H1 (cell line): ENCODE measurements around the gene SULT2B1. TPM values are rescaled to one million over a fixed set of nuclear protein-coding genes. Genes with fewer than 3 reads are reported as not detected.

Source experiments
- CTCF ChIA-PET: fragments of 300-600 bp; sonication (Branson Sonifier 250); formaldehyde crosslinking; loops from one replicate; lab custom pipeline; 2021; ENCODE audit not compliant: partially characterized antibody; lab: Charles Lee
- POLR2A ChIA-PET: fragments of 300-600 bp; sonication (Branson Sonifier 250); formaldehyde crosslinking; loops from one replicate; lab custom pipeline; 2021; ENCODE audit warnings: inconsistent platforms; ENCODE audit not compliant: partially characterized antibody; lab: Charles Lee
- DNase-seq, 2 experiments: peaks; one replicate each; pipeline versions ENCODE4 v3.0.0 to v3.0.0-alpha.2; 2010 to 2022; ENCODE audit warnings: low spot score in 2 of 2, low read depth in 1 of 2, mixed read lengths in 1 of 2
- FAIRE-seq: peaks from 2 replicates; lab custom pipeline; 2011; peaks lifted over from hg19 to GRCh38; lab: Jason Lieb, UNC
- H2AFZ ChIP-seq: 2 replicates; pipeline ENCODE4 v1.8.1; 2012; ENCODE audit warnings: low read length, inconsistent platforms
- H2AK5ac ChIP-seq: 2 replicates; pipeline ENCODE4 v1.6.1; 2013; ENCODE audit warnings: low read depth, low read length
- H2BK120ac ChIP-seq: replicated peaks from 2 replicates; pipeline ENCODE3; 2013; ENCODE audit warnings: low read depth, low read length, inconsistent platforms
- H2BK12ac ChIP-seq: 2 replicates; pipeline ENCODE4 v1.6.1; 2013; ENCODE audit warnings: low read depth, low read length
- H2BK15ac ChIP-seq: 2 replicates; pipeline ENCODE4 v1.6.1; 2013; ENCODE audit warnings: low read length
- H2BK20ac ChIP-seq: 2 replicates; pipeline ENCODE4 v1.6.1; 2013; ENCODE audit warnings: low read length
- H2BK5ac ChIP-seq: 2 replicates; pipeline ENCODE4 v1.6.1; 2013; ENCODE audit warnings: low read depth, low read length
- H3K14ac ChIP-seq: 2 replicates; pipeline ENCODE4 v1.6.1; 2013; ENCODE audit warnings: inconsistent platforms; ENCODE audit not compliant: insufficient read length
- H3K18ac ChIP-seq: 2 replicates; pipeline ENCODE4 v1.6.1; 2013; ENCODE audit warnings: low read length; ENCODE audit errors: extremely low read depth
- H3K23ac ChIP-seq: 2 replicates; pipeline ENCODE4 v1.6.1; 2013; ENCODE audit warnings: inconsistent platforms; ENCODE audit not compliant: insufficient read length
- H3K23me2 ChIP-seq: 2 replicates; pipeline ENCODE4 v1.6.1; 2013; ENCODE audit warnings: low read depth, low read length
- H3K27ac ChIP-seq: 2 replicates; pipeline ENCODE4 v1.6.1; 2011; ENCODE audit warnings: low read depth, low read length, inconsistent platforms
- H3K27me3 ChIP-seq, 4 experiments: replicated peaks in 1 of 4; 1 replicate in 1 of 4; 2 replicates in 3 of 4; pipeline versions ENCODE4 v1.6.1 to v1.8.1; 2011 to 2013; ENCODE audit warnings: low read length in 3 of 4, mild to moderate bottlenecking in 3 of 4, inconsistent platforms in 2 of 4, mixed read lengths in 2 of 4, moderate library complexity in 1 of 4; ENCODE audit not compliant: control insufficient read depth in 3 of 4, insufficient read depth in 3 of 4; ENCODE audit errors: extremely low read depth in 1 of 4
- H3K36me3 ChIP-seq, 4 experiments: 2 replicates each; pipeline versions ENCODE4 v1.6.1 to v1.8.1; 2011 to 2013; ENCODE audit warnings: mild to moderate bottlenecking in 4 of 4, low read length in 3 of 4, moderate library complexity in 2 of 4, control low read depth in 1 of 4, inconsistent platforms in 1 of 4; ENCODE audit not compliant: insufficient read depth in 4 of 4, control insufficient read depth in 2 of 4
- H3K4ac ChIP-seq: replicated peaks from 2 replicates; pipeline ENCODE3; 2013; ENCODE audit warnings: low read length, low read depth, mixed read lengths, inconsistent platforms; ENCODE audit not compliant: insufficient read length
- H3K4me1 ChIP-seq, 4 experiments: replicated peaks in 1 of 4; 1 replicate in 1 of 4; 2 replicates in 3 of 4; pipeline versions ENCODE4 v1.6.1 to v1.8.1; 2011 to 2013; ENCODE audit warnings: low read length in 3 of 4, inconsistent platforms in 2 of 4, mixed read lengths in 1 of 4; ENCODE audit not compliant: insufficient read depth in 4 of 4, control insufficient read depth in 3 of 4
- H3K4me2 ChIP-seq, 2 experiments: 2 replicates each; pipeline versions ENCODE4 v1.6.1 to v1.8.1; 2011 to 2013; ENCODE audit warnings: low read depth in 2 of 2, low read length in 2 of 2, control low read depth in 1 of 2, inconsistent platforms in 1 of 2, mild to moderate bottlenecking in 1 of 2; ENCODE audit not compliant: insufficient read depth in 1 of 2
- H3K4me3 ChIP-seq, 4 experiments: fragments of 200-600, 300-600 bp in 1 of 4; sonication (generic), shearing (Covaris generic), sonication (Bioruptor Twin) in 1 of 4; 2 replicates each; pipeline versions ENCODE4 v1.5.1 to v1.8.1; 2011 to 2016; ENCODE audit warnings: low read length in 4 of 4, low read depth in 3 of 4, control low read depth in 2 of 4, inconsistent platforms in 2 of 4, mild to moderate bottlenecking in 2 of 4, mixed read lengths in 1 of 4, moderate library complexity in 1 of 4; ENCODE audit not compliant: insufficient read depth in 2 of 4; ENCODE audit errors: extremely low read depth in 1 of 4
- H3K56ac ChIP-seq: replicated peaks from 2 replicates; pipeline ENCODE3; 2013; ENCODE audit warnings: low read depth, mild to moderate bottlenecking, mixed read lengths, low read length, inconsistent platforms; ENCODE audit not compliant: insufficient read length
- H3K79me1 ChIP-seq: 2 replicates; pipeline ENCODE4 v1.6.1; 2013; ENCODE audit warnings: low read depth, low read length, control low read depth
- H3K79me2 ChIP-seq, 2 experiments: 2 replicates each; pipeline versions ENCODE4 v1.6.1 to v1.8.1; 2012 to 2013; ENCODE audit warnings: low read length in 2 of 2, mild to moderate bottlenecking in 2 of 2, inconsistent platforms in 1 of 2; ENCODE audit not compliant: insufficient read depth in 2 of 2, control insufficient read depth in 1 of 2
- H3K9ac ChIP-seq, 4 experiments: replicated peaks in 1 of 4; 1 replicate in 1 of 4; 2 replicates in 3 of 4; pipeline versions ENCODE4 v1.6.1 to v1.8.1; 2011 to 2013; ENCODE audit warnings: low read depth in 3 of 4, low read length in 3 of 4, control low read depth in 2 of 4, mild to moderate bottlenecking in 2 of 4, moderate library complexity in 2 of 4, inconsistent platforms in 1 of 4; ENCODE audit errors: extremely low read depth in 1 of 4
- H3K9me3 ChIP-seq, 2 experiments: 2 replicates each; pipeline versions ENCODE4 v1.6.1 to v1.8.1; 2012 to 2013; ENCODE audit warnings: mild to moderate bottlenecking in 2 of 2, moderate library complexity in 2 of 2, control low read depth in 1 of 2, inconsistent platforms in 1 of 2, low read depth in 1 of 2, low read length in 1 of 2, mixed read lengths in 1 of 2; ENCODE audit not compliant: insufficient read depth in 2 of 2
- H4K20me1 ChIP-seq, 2 experiments: replicated peaks in 1 of 2; 2 replicates each; pipeline versions ENCODE3 to v1.8.1; 2011 to 2013; ENCODE audit warnings: inconsistent platforms in 2 of 2, low read length in 2 of 2, mild to moderate bottlenecking in 1 of 2; ENCODE audit not compliant: insufficient read depth in 2 of 2, control insufficient read depth in 1 of 2
- H4K5ac ChIP-seq: 2 replicates; pipeline ENCODE4 v1.6.1; 2013; ENCODE audit warnings: low read length, low read depth, mixed read lengths, inconsistent platforms; ENCODE audit not compliant: insufficient read length
- H4K8ac ChIP-seq: 2 replicates; pipeline ENCODE4 v1.8.0; 2013; ENCODE audit warnings: mild to moderate bottlenecking, moderate library complexity, low read length, inconsistent platforms; ENCODE audit not compliant: insufficient read depth; ENCODE audit errors: extremely low read depth
- H4K91ac ChIP-seq: replicated peaks from 2 replicates; pipeline ENCODE3; 2013; ENCODE audit warnings: low read length, mixed read lengths, inconsistent platforms; ENCODE audit not compliant: insufficient read length
- BCL11A ChIP-seq, 2 experiments: IDR thresholded peaks; one replicate each; pipeline ENCODE4 v1.6.1; 2011; ENCODE audit warnings: low read depth in 2 of 2, low read length in 2 of 2, mild to moderate bottlenecking in 2 of 2
- CEBPB ChIP-seq: IDR thresholded peaks from 2 replicates; pipeline ENCODE4 v1.6.1; 2012; ENCODE audit warnings: low read depth, low read length
- EP300 ChIP-seq, 2 experiments: IDR thresholded peaks; 1 replicate in 1 of 2; 2 replicates in 1 of 2; pipeline ENCODE4 v1.6.1; 2011 to 2012; ENCODE audit warnings: low read depth in 2 of 2, low read length in 2 of 2, mild to moderate bottlenecking in 2 of 2, borderline replicate concordance in 1 of 2, inconsistent platforms in 1 of 2, moderate library complexity in 1 of 2
- MAX ChIP-seq: IDR thresholded peaks from 2 replicates; pipeline ENCODE4 v1.6.1; 2012; ENCODE audit warnings: inconsistent platforms
- PHF8 ChIP-seq: fragments of 200-600 bp; sonication (generic); conservative IDR thresholded peaks from 2 replicates; pipeline ENCODE4 v1.7.1; 2012; ENCODE audit warnings: low read depth, mild to moderate bottlenecking, inconsistent platforms, low read length, moderate library complexity
- POLR2A ChIP-seq, 2 experiments: IDR thresholded peaks; 1 replicate in 1 of 2; 2 replicates in 1 of 2; pipeline ENCODE4 v1.6.1; 2011; ENCODE audit warnings: low read depth in 2 of 2, low read length in 2 of 2, mild to moderate bottlenecking in 2 of 2; ENCODE audit errors: control extremely low read depth in 1 of 2
- POU5F1 ChIP-seq: IDR thresholded peaks from 2 replicates; pipeline ENCODE4 v1.6.1; 2011; ENCODE audit warnings: low read depth, mild to moderate bottlenecking, low read length, moderate library complexity
- RBBP5 ChIP-seq: IDR thresholded peaks from 2 replicates; pipeline ENCODE4 v1.7.1; 2012; ENCODE audit warnings: low read depth, mild to moderate bottlenecking, inconsistent platforms, low read length, moderate library complexity, borderline replicate concordance
- RXRA ChIP-seq: IDR thresholded peaks from 2 replicates; pipeline ENCODE4 v1.6.1; 2011; ENCODE audit warnings: low read depth, mild to moderate bottlenecking, low read length, moderate library complexity; ENCODE audit not compliant: insufficient read depth
- SAP30 ChIP-seq: fragments of 300-600 bp; sonication (generic); IDR thresholded peaks from 2 replicates; pipeline ENCODE4 v1.7.1; 2012; ENCODE audit warnings: low read length, moderate library complexity, mild to moderate bottlenecking, inconsistent platforms; ENCODE audit not compliant: insufficient read depth, insufficient replicate concordance
- SIN3A ChIP-seq, 2 experiments: IDR thresholded peaks in 1 of 2; conservative IDR thresholded peaks in 1 of 2; 2 replicates each; pipeline ENCODE4 v1.6.1; 2011 to 2012; ENCODE audit warnings: low read length in 2 of 2, improper control_type of control experiment in 1 of 2, low read depth in 1 of 2, mild to moderate bottlenecking in 1 of 2
- SP4 ChIP-seq: IDR thresholded peaks from 2 replicates; pipeline ENCODE4 v1.6.1; 2012; ENCODE audit warnings: low read length, inconsistent platforms
- WGBS, 2 experiments: shearing (Covaris generic) in 1 of 2; methylation state at CpG; one replicate each; pipeline versions ENCODE4 v1.1.6 to v1.1.7; 2013 to 2015; ENCODE audit warnings: low lambda C conversion rate in 2 of 2, mixed read lengths in 2 of 2, inconsistent platforms in 1 of 2, low coverage in 1 of 2, missing lambda C conversion rate in 1 of 2; ENCODE audit not compliant: insufficient replicate concordance in 2 of 2, insufficient coverage in 1 of 2, insufficient read length in 1 of 2; ENCODE audit errors: extremely low coverage in 1 of 2, missing lambda C conversion rate in 1 of 2; 5-methylcytosine and 5-hydroxymethylcytosine counted together
- polyA plus RNA-seq, 7 experiments: library from polyadenylated mRNA; depleted of rRNA in 3 of 7; stranded (reverse) in 5 of 7; unstranded in 2 of 7; fragments of >200 nt in 5 of 7; fragments of 200-250 nt in 2 of 7; gene quantifications; 1 replicate in 5 of 7; 2 replicates in 1 of 7; 4 replicates in 1 of 7; pipeline versions ENCODE4 v1.2.1 to v1.2.3, GENCODE V29; 2011 to 2013; ENCODE audit warnings: missing spikeins in 2 of 7, mixed read lengths in 2 of 7
- total RNA-seq: library from RNA; stranded (reverse); fragmentation: NEBNext Ultra II Directional; extraction: Animal tissue kit (Norgen Biotek cat#: 25700); gene quantifications from 2 replicates; pipeline ENCODE4 v1.2.1, GENCODE V29; 2021
- TF ChIP-seq, protein P1 (sequence below): IDR thresholded peaks from 2 replicates; pipeline ENCODE4 v1.6.1; 2012; ENCODE audit warnings: inconsistent platforms

Gene SULT2B1
- total and polyA plus RNA-seq, 2 of the 8 experiments (the other 6 are each of a cell fraction or from before 2014, with no cell fraction given) = 1.5 to 2.6 TPM

- Histone ChIP-seq H2AK5ac (no peak overlapping the region), H2AFZ (no peak overlapping the region), H4K91ac (no peak overlapping the region), H3K9ac (no peak overlapping the region), H3K27me3 (no peaks in the 10 kb centered on the region), H2BK5ac (no peak overlapping the region), H3K18ac (no peak overlapping the region), H3K14ac (no peak overlapping the region), H2BK20ac (no peak overlapping the region), H3K56ac (no peak overlapping the region), H2BK12ac (no peak overlapping the region), H3K23me2 (no peaks in the 10 kb centered on the region), H4K8ac (no peak overlapping the region), H3K23ac (no peak overlapping the region), H4K20me1 (no peaks in the 10 kb centered on the region), H2BK15ac (no peak overlapping the region), H3K9me3 (0 out of 4 replicates have a peak, but pooled peaks cover 0 to 3% of the 10 kb centered on the region in 2 experiments), H3K4me3 (no peak overlapping the region), H3K4ac (no peak overlapping the region), H3K36me3 (no peaks in the 10 kb centered on the region), H3K4me2 (no peak overlapping the region), H3K27ac (no peak overlapping the region), H4K5ac (no peak overlapping the region), H3K79me1 (no peaks in the 10 kb centered on the region), H3K79me2 (no peaks in the 10 kb centered on the region), H3K4me1 (peaks cover 0 to 4% (median 1%) of the 10 kb centered on the region in 4 experiments; a peak in 3 of 7 replicates), H2BK120ac (no peak overlapping the region)
- POLR2A ChIA-PET = no interaction called here
- CTCF ChIA-PET = interaction anchor here (0.6 to 3.0 kb wide), 8 partner anchors 8 to 1092 kb away, joined by 3 to 14 read pairs (median 4); no protein-coding TSS in a partner anchor
- 83% methylated on average over 4 of the region's 4 CpGs; no CpG with 5 or more reads in 1 of the 2 experiments for WGBS, 2 experiments
- FAIRE-seq (no peak), DNase-seq (no peak)
- TF ChIP-seq POU5F1 = no peak
- no peak for TF ChIP-seq PHF8
- no peak for TF ChIP-seq SIN3A (conservative IDR thresholded peaks at IDR 0.05 in 1 of 2, IDR thresholded peaks at IDR 0.05 in 1 of 2; ENCODE audit: low read depth in 1 of 2, low read length in 2 of 2)
- TF ChIP-seq, protein P1, sequence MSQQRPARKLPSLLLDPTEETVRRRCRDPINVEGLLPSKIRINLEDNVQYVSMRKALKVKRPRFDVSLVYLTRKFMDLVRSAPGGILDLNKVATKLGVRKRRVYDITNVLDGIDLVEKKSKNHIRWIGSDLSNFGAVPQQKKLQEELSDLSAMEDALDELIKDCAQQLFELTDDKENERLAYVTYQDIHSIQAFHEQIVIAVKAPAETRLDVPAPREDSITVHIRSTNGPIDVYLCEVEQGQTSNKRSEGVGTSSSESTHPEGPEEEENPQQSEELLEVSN = no peak
- no peak for TF ChIP-seq SAP30
- no peak for TF ChIP-seq EP300 (IDR thresholded peaks at IDR 0.05; ENCODE audit: borderline replicate concordance in 1 of 2, low read depth in 2 of 2, low read length in 2 of 2)
- no peak for TF ChIP-seq SP4
- no peak for TF ChIP-seq POLR2A (IDR thresholded peaks at IDR 0.05; ENCODE audit: control extremely low read depth in 1 of 2, low read depth in 2 of 2, low read length in 2 of 2)
- no peak for TF ChIP-seq CEBPB
- no peak for TF ChIP-seq MAX
- no peak for TF ChIP-seq RBBP5
- TF ChIP-seq RXRA = no peak
- no peak for TF ChIP-seq BCL11A (IDR thresholded peaks at IDR 0.05; ENCODE audit: low read depth in 2 of 2, low read length in 2 of 2)
Measured at GRCh38 chr19:48520134-48520533, 31.8 kb upstream of the SULT2B1 start.
